COLO668 (cell line): ENCODE data around the gene CACNA1C.
A peak's percentile ranks its signal among the peaks of the same experiment; 100 is the strongest.

Experiments used
- DNase-seq: peaks from one replicate; lab custom pipeline; 2025; ENCODE audit not compliant: unreplicated experiment; lab: John Stamatoyannopoulos, UW

Gene CACNA1C

GRCh38 chr12:2273288-2273687 is 220.5 kb downstream of the CACNA1C start:
- DNase-seq: no peak

- no peak for DNase-seq
Observed at GRCh38 chr12:2273751-2274150, 221.0 kb downstream of the CACNA1C start.

GRCh38 chr12:2274733-2275132 is 221.9 kb downstream of the CACNA1C start:
- DNase-seq: no peak

- no peak for DNase-seq
Observed at GRCh38 chr12:2276288-2277033, 223.7 kb downstream of the CACNA1C start.

GRCh38 chr12:2277492-2278155 is 224.8 kb downstream of the CACNA1C start:
- DNase-seq: no peak

- no peak for DNase-seq
Observed at GRCh38 chr12:2281446-2281845, 228.7 kb downstream of the CACNA1C start.

- no peak for DNase-seq
Observed at GRCh38 chr12:2282318-2282717, 229.5 kb downstream of the CACNA1C start.

GRCh38 chr12:2283480-2283879 is 230.7 kb downstream of the CACNA1C start:
- DNase-seq: no peak

GRCh38 chr12:2283916-2284315 is 231.1 kb downstream of the CACNA1C start:
- no peak for DNase-seq

- no peak for DNase-seq
Observed at GRCh38 chr12:2284321-2284813, 231.6 kb downstream of the CACNA1C start.

- peak; percentile 65 for DNase-seq
Observed at GRCh38 chr12:2284857-2285256, 232.1 kb downstream of the CACNA1C start.

GRCh38 chr12:2285462-2285861 is 232.7 kb downstream of the CACNA1C start:
- DNase-seq: no peak

- no peak for DNase-seq
Observed at GRCh38 chr12:2286047-2286446, 233.3 kb downstream of the CACNA1C start.

GRCh38 chr12:2286461-2287131 is 233.8 kb downstream of the CACNA1C start:
- DNase-seq: no peak

GRCh38 chr12:2287151-2287550 is 234.4 kb downstream of the CACNA1C start:
- no peak for DNase-seq

- DNase-seq: no peak
Observed at GRCh38 chr12:2287589-2287988, 234.8 kb downstream of the CACNA1C start.

GRCh38 chr12:2288001-2288400 is 235.2 kb downstream of the CACNA1C start:
- DNase-seq: no peak

- no peak for DNase-seq
Observed at GRCh38 chr12:2288471-2288870, 235.7 kb downstream of the CACNA1C start.

- no peak for DNase-seq
Observed at GRCh38 chr12:2288875-2289274, 236.1 kb downstream of the CACNA1C start.

- DNase-seq: no peak
Observed at GRCh38 chr12:2289525-2289924, 236.7 kb downstream of the CACNA1C start.

GRCh38 chr12:2290091-2290490 is 237.3 kb downstream of the CACNA1C start:
- DNase-seq: no peak

- no peak for DNase-seq
Observed at GRCh38 chr12:2290516-2291065, 237.8 kb downstream of the CACNA1C start.
